ENCODE measurements around the gene CACNA1D. TPM values are rescaled to one million over a fixed set of nuclear protein-coding genes. Genes with fewer than 3 reads are reported as not detected.

CACNA1D gene
- total RNA-seq, 4 donors from 2014 or later, result 0.75 to 2.5 (median 1.2) TPM

DNA sequence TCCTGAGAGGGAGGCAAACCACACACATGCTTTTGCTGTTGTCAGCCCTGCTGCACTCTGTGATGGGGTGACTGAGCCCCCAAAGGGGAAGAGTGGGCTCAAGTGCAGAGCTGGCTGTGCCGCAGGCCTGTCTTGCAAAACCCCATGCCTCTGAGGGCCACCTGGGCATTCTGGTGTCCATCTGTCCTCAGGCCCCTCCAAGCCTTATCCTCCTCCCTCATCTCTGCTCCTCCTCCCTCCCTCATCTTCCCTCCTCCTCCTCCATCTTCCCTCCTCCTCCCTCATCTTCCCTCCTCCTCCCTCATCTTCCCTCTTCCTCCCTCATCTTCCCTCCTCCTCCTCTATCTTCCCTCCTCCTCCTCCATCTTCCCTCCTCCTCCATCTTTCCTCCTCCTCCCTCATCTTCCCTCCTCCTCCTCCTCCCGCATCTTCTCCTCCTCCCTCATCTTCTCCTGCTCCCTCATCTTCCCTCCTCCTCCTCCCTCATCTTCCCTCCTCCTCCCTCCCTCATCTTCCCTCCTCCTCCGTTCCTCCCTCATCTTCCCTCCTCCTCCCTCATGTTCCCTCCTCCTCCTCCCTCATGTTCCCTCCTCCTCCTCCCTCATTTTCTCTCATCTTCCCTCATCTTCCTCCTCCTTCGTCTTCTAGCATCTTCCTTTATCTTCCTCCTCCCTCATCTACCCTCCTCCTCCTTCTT is 311.2 kb downstream of the CACNA1D start:
- intact Hi-C loops (cut with DNase I), result no loop called here
- no peaks in the 10 kb centered on the region for H3K27me3 ChIP-seq
- no peak overlapping the region for H3K4me3 ChIP-seq
- no peak for DNase-seq (ENCODE audit: extremely low spot score)
- peaks cover 0 to 4% (median 0%) of the 10 kb centered on the region in 4 donors for H3K4me1 ChIP-seq
- TF ChIP-seq, protein P1, sequence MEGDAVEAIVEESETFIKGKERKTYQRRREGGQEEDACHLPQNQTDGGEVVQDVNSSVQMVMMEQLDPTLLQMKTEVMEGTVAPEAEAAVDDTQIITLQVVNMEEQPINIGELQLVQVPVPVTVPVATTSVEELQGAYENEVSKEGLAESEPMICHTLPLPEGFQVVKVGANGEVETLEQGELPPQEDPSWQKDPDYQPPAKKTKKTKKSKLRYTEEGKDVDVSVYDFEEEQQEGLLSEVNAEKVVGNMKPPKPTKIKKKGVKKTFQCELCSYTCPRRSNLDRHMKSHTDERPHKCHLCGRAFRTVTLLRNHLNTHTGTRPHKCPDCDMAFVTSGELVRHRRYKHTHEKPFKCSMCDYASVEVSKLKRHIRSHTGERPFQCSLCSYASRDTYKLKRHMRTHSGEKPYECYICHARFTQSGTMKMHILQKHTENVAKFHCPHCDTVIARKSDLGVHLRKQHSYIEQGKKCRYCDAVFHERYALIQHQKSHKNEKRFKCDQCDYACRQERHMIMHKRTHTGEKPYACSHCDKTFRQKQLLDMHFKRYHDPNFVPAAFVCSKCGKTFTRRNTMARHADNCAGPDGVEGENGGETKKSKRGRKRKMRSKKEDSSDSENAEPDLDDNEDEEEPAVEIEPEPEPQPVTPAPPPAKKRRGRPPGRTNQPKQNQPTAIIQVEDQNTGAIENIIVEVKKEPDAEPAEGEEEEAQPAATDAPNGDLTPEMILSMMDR (IDR thresholded peaks at IDR 0.05), result no peak
- TF ChIP-seq POLR2A (IDR thresholded peaks at IDR 0.05; ENCODE audit: low read depth) (no peak), POLR2AphosphoS5 (IDR thresholded peaks at IDR 0.05) (no peak), EP300 (IDR thresholded peaks at IDR 0.05) (no peak)
- no peak overlapping the region for H3K27ac ChIP-seq (replicated peaks in 1 of 4)
- WGBS, result 80% methylated on average over 4 of the region's 4 CpGs
- H3K36me3 ChIP-seq, result no peaks in the 10 kb centered on the region
- H3K9me3 ChIP-seq, result no peaks in the 10 kb centered on the region

DNA sequence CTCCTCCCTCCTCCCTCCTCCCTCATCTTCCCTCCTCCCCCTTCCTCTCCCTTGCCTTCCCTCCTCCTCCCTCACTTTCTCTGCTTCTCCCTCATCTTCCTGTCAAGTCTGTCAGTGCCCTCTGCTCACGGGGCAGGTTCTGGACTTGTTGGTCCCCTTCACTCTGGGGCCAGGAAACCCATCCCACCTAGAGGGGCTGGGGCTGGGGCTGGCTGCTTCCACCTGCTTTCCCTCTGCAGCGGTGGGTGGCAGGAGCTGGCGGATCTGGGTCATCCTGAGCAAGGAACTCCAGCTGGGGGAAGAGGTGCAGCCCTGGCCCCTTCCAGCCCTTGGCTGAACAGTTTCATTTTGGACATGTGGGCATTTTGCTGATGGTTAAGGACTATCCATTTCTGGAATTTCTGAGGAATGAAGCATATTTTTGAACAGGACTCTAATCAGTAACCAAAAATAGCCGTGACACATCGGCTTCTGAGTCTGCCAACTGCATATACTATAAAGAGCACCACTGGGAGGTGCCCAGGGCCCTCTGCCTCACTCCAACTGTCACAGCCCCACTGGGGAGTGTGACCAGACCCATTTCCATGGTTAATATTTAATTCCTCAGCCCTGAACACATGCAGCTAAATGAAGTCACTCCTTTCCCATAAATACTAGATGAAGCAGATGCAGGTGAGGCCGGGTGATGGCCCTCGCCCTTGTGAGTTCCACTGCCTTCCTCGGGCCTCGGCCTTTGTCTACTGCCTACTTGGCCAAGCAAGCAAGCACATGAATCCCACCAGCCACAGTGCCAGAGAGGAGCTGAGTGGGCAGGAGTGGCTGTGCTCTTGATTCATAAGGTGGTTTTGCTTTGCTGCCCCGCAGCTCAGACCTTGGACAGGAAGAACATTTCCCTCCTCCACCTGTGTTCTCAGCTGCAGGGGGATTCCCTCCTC is 312.0 kb downstream of the CACNA1D start:
- Histone ChIP-seq H3K4me1 (peaks cover 0 to 4% (median 0%) of the 10 kb centered on the region in 4 donors), H3K4me3 (no peak overlapping the region), H3K27ac (replicated peaks in 1 of 4) (no peak overlapping the region), H3K36me3 (no peaks in the 10 kb centered on the region), H3K27me3 (no peaks in the 10 kb centered on the region), H3K9me3 (no peaks in the 10 kb centered on the region)
- DNase-seq (ENCODE audit: extremely low spot score), result no peak
- 86% methylated on average over 9 of the region's 10 CpGs for WGBS
- intact Hi-C loops (cut with DNase I), result no loop called here
- no peak for TF ChIP-seq POLR2A (IDR thresholded peaks at IDR 0.05; ENCODE audit: low read depth)
- TF ChIP-seq EP300 (IDR thresholded peaks at IDR 0.05), result no peak
- TF ChIP-seq, protein P1 (IDR thresholded peaks at IDR 0.05), result no peak
- no peak for TF ChIP-seq POLR2AphosphoS5 (IDR thresholded peaks at IDR 0.05)

GRCh38 chr3:53807117-53807810 is 312.9 kb downstream of the CACNA1D start:
- Histone ChIP-seq H3K4me1 (peaks cover 0 to 4% (median 0%) of the 10 kb centered on the region in 4 donors), H3K4me3 (no peak overlapping the region), H3K9me3 (no peaks in the 10 kb centered on the region), H3K36me3 (no peaks in the 10 kb centered on the region), H3K27ac (replicated peaks in 1 of 4) (no peak overlapping the region), H3K27me3 (no peaks in the 10 kb centered on the region)
- no peak for DNase-seq (ENCODE audit: extremely low spot score)
- TF ChIP-seq POLR2A (IDR thresholded peaks at IDR 0.05; ENCODE audit: low read depth) (no peak), POLR2AphosphoS5 (IDR thresholded peaks at IDR 0.05) (no peak), EP300 (IDR thresholded peaks at IDR 0.05) (no peak)
- TF ChIP-seq, protein P1 (IDR thresholded peaks at IDR 0.05), result no peak
- intact Hi-C loops (cut with DNase I), result no loop called here
- 94% methylated on average over 11 of the region's 15 CpGs for WGBS

- Histone ChIP-seq H3K27ac (replicated peaks in 1 of 4) (no peak overlapping the region), H3K4me3 (no peak overlapping the region), H3K27me3 (no peaks in the 10 kb centered on the region), H3K4me1 (peaks cover 0 to 4% (median 0%) of the 10 kb centered on the region in 4 donors), H3K9me3 (no peaks in the 10 kb centered on the region), H3K36me3 (no peaks in the 10 kb centered on the region)
- no peak for DNase-seq (ENCODE audit: extremely low spot score)
- WGBS, result 92% methylated on average over 13 of the region's 13 CpGs
- intact Hi-C loops (cut with DNase I), result no loop called here
- TF ChIP-seq POLR2A (IDR thresholded peaks at IDR 0.05; ENCODE audit: low read depth) (no peak), EP300 (IDR thresholded peaks at IDR 0.05) (no peak)
- TF ChIP-seq, protein P1 (IDR thresholded peaks at IDR 0.05), result no peak
Observed at GRCh38 chr3:53808496-53808895, 314.1 kb downstream of the CACNA1D start.

Data from esophagus muscularis mucosa (tissue), 4 donors.